Tibial nerve (tissue), 4 donors: ENCODE data around the gene ADIPOR2.

ENCODE experiments used
- CTCF ChIP-seq, 5 experiments: fragments of 200-600 bp in 3 of 5; fragments of 450-650 bp in 2 of 5; sonication (generic) in 3 of 5; IDR thresholded peaks; one replicate each; pipeline ENCODE4 v1.5.1; 2016 to 2019; ENCODE audit warnings: antibody characterized with exemption in 5 of 5, mild to moderate bottlenecking in 3 of 5, moderate library complexity in 2 of 5
- EP300 ChIP-seq, 2 donors: sonication (generic); formaldehyde crosslinking; IDR thresholded peaks; one replicate each; pipeline ENCODE4 v1.6.1; 2017; ENCODE audit warnings: antibody characterized with exemption in 2 of 2, mild to moderate bottlenecking in 1 of 2

- TF ChIP-seq EP300 (IDR thresholded peaks at IDR 0.05) (no peak), CTCF (IDR thresholded peaks at IDR 0.05) (no peak)
Observed at GRCh38 chr12:1830401-1830845, 139.6 kb downstream of the ADIPOR2 start.
